PC-9 (cell line): Measurements from ENCODE around the gene CRY2.
"Not testable (repeated sequence)": the region's sequence is repeated elsewhere in the genome, so short reads cannot be mapped to it uniquely, and the experiment has no call there.

ENCODE experiments used
- EZH2 ChIP-seq: fragments of 200-600 bp; sonication (generic); IDR thresholded peaks from 2 replicates; pipeline ENCODE4 v1.8.0; 2017; ENCODE audit warnings: antibody characterized with exemption, low read depth
- TF ChIP-seq, protein P1 (sequence below): fragments of 200-600 bp; sonication (generic); conservative IDR thresholded peaks from 2 replicates; pipeline ENCODE4 v1.6.1; 2017; ENCODE audit warnings: mixed run types, antibody characterized with exemption, mild to moderate bottlenecking, moderate library complexity

DNA sequence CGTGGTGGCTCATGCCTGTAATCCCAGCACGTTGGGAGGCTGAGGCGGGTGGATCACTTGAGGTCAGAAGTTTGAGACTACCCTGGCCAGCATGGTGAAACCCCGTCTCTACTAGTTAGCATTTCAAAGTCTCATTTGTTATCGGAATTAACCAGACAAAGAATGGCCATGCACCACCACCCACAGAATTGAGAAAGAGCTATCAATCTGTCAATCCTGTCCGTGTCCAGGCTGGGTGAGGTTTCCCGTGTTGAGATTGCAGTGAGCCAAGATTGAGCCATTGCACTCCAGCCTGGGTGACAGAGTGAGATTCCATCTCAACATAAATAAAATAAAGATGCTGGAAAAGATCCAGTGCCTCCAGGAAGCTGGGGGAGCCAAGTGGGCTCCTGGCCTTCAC lies 20.8 kb upstream of the CRY2 start:
- TF ChIP-seq, protein P1, sequence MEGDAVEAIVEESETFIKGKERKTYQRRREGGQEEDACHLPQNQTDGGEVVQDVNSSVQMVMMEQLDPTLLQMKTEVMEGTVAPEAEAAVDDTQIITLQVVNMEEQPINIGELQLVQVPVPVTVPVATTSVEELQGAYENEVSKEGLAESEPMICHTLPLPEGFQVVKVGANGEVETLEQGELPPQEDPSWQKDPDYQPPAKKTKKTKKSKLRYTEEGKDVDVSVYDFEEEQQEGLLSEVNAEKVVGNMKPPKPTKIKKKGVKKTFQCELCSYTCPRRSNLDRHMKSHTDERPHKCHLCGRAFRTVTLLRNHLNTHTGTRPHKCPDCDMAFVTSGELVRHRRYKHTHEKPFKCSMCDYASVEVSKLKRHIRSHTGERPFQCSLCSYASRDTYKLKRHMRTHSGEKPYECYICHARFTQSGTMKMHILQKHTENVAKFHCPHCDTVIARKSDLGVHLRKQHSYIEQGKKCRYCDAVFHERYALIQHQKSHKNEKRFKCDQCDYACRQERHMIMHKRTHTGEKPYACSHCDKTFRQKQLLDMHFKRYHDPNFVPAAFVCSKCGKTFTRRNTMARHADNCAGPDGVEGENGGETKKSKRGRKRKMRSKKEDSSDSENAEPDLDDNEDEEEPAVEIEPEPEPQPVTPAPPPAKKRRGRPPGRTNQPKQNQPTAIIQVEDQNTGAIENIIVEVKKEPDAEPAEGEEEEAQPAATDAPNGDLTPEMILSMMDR = not testable (repeated sequence)
- TF ChIP-seq EZH2 = not testable (repeated sequence)
